CD4-positive, alpha-beta memory T cell (primary cell): Measurements from ENCODE around the gene CLPTM1L. TPM values are rescaled to one million over a fixed set of nuclear protein-coding genes. Genes with fewer than 3 reads are reported as not detected.

Source experiments
- CTCF ChIA-PET: fragments of 350-600 bp; sonication (Branson Sonifier 250); formaldehyde crosslinking; loops from one replicate; lab custom pipeline; 2021; ENCODE audit warnings: inconsistent platforms; ENCODE audit not compliant: partially characterized antibody; lab: Charles Lee
- POLR2A ChIA-PET: fragments of 350-600 bp; sonication (Branson Sonifier 250); formaldehyde crosslinking; loops from one replicate; lab custom pipeline; 2021; ENCODE audit not compliant: partially characterized antibody; lab: Charles Lee
- DNase-seq, 5 donors: peaks; one replicate each; pipeline versions ENCODE4 v3.0.0 to v3.0.0-alpha.2; 2020 to 2022; ENCODE audit warnings: mixed read lengths in 1 of 5
- H3K27ac ChIP-seq: one replicate; pipeline ENCODE4 v1.7.0; 2013; ENCODE audit warnings: low read depth, low read length
- H3K27me3 ChIP-seq: 2 replicates; pipeline ENCODE4 v1.7.0; 2013; ENCODE audit warnings: mild to moderate bottlenecking, low read length, moderate library complexity; ENCODE audit not compliant: insufficient read depth
- H3K36me3 ChIP-seq: 2 replicates; pipeline ENCODE4 v1.7.0; 2013; ENCODE audit warnings: mild to moderate bottlenecking, low read length, moderate library complexity; ENCODE audit not compliant: insufficient read depth
- H3K4me1 ChIP-seq: 2 replicates; pipeline ENCODE4 v1.7.0; 2013; ENCODE audit warnings: mild to moderate bottlenecking, low read length, moderate library complexity; ENCODE audit not compliant: insufficient read depth
- H3K4me3 ChIP-seq, 2 donors: one replicate each; pipeline ENCODE4 v1.7.0; 2013; ENCODE audit warnings: low read length in 2 of 2, mild to moderate bottlenecking in 1 of 2
- H3K9me3 ChIP-seq, 2 donors: one replicate each; pipeline ENCODE4 v1.7.0; 2013; ENCODE audit warnings: low read length in 2 of 2, control low read depth in 1 of 2; ENCODE audit not compliant: control insufficient read depth in 1 of 2
- H3K27ac Mint-ChIP-seq, 7 donors: one replicate each; pipeline ENCODE4 v1.8.0; 2020 to 2021; ENCODE audit warnings: mixed read lengths in 7 of 7, mild to moderate bottlenecking in 6 of 7, inconsistent platforms in 3 of 7, moderate library complexity in 3 of 7
- H3K27me3 Mint-ChIP-seq, 2 donors: one replicate each; pipeline ENCODE4 v1.8.0; 2020 to 2021; ENCODE audit warnings: mixed read lengths in 2 of 2
- H3K36me3 Mint-ChIP-seq, 2 donors: one replicate each; pipeline ENCODE4 v1.8.0; 2020 to 2021; ENCODE audit warnings: mixed read lengths in 2 of 2, inconsistent platforms in 1 of 2, mild to moderate bottlenecking in 1 of 2
- H3K4me1 Mint-ChIP-seq, 4 donors: one replicate each; pipeline ENCODE4 v1.8.0; 2020 to 2021; ENCODE audit warnings: mixed read lengths in 4 of 4, mild to moderate bottlenecking in 1 of 4
- H3K4me3 Mint-ChIP-seq, 8 donors: one replicate each; pipeline ENCODE4 v1.8.0; 2020 to 2021; ENCODE audit warnings: mixed read lengths in 8 of 8, mild to moderate bottlenecking in 7 of 8, moderate library complexity in 6 of 8, inconsistent platforms in 3 of 8
- H3K9me3 Mint-ChIP-seq, 8 donors: one replicate each; pipeline ENCODE4 v1.8.0; 2020 to 2021; ENCODE audit warnings: mixed read lengths in 8 of 8, mild to moderate bottlenecking in 5 of 8, inconsistent platforms in 3 of 8, moderate library complexity in 1 of 8
- intact Hi-C: fragments of 100-400 bp; cut with micrococcal nuclease; formaldehyde crosslinking; loops from one replicate; pipeline ENCODE4 v1.15.1; 2023
- polyA plus RNA-seq, 2 donors: library from polyadenylated mRNA; unstranded; fragments of 300-500 nt; fragmentation: Illumina TruSeq; gene quantifications; one replicate each; pipeline ENCODE4 v1.2.3, GENCODE V29; 2021
- total RNA-seq, 2 experiments: library from RNA; stranded (reverse); gene quantifications; one replicate each; pipeline ENCODE4 v1.2.3, GENCODE V29; 2021

Gene CLPTM1L
- total and polyA plus RNA-seq, 4 experiments from 2014 or later = 34.1 to 87.4 (median 72.6) TPM

- Histone ChIP-seq H3K4me1 (peaks cover 10% of the 10 kb centered on the region), H3K27me3 (no peaks in the 10 kb centered on the region), H3K36me3 (no peaks in the 10 kb centered on the region), H3K9me3 (no peaks in the 10 kb centered on the region), H3K4me3 (no peak overlapping the region), H3K27ac (no peak overlapping the region)
- peaks cover 0 to 1% of the 10 kb centered on the region in 2 donors for H3K27me3 Mint-ChIP-seq
- POLR2A ChIA-PET = interaction anchor here (0.9 to 1.3 kb wide), 2 partner anchors 35 to 156 kb away, joined by 3 to 5 read pairs; partner anchors contain the start of gene CLPTM1L
- CTCF ChIA-PET = interaction anchor here (0.6 to 3.6 kb wide), 23 partner anchors 9 to 263 kb away, joined by 3 to 38 read pairs (median 4); no protein-coding TSS in a partner anchor
- DNase-seq = peak; percentile 58 to 72 (median 61)
- H3K9me3 Mint-ChIP-seq = peaks cover 0 to 3% (median 0%) of the 10 kb centered on the region in 8 donors
- peak overlapping the region; percentile 70 to 83 (median 79) for H3K4me3 Mint-ChIP-seq
- intact Hi-C loops = loop anchor here (1.0 kb wide), 2 partner anchors 261 to 265 kb away; no protein-coding TSS in a partner anchor
- peak overlapping the region in 6 of 7 donors; percentile 53 to 87 (median 68) for H3K27ac Mint-ChIP-seq
- H3K4me1 Mint-ChIP-seq = peaks cover 6 to 23% (median 13%) of the 10 kb centered on the region in 4 donors
- no peaks in the 10 kb centered on the region for H3K36me3 Mint-ChIP-seq
Observed at GRCh38 chr5:1380011-1380817, 35.3 kb upstream of the CLPTM1L start.

- Histone ChIP-seq H3K4me1 (peaks cover 8% of the 10 kb centered on the region), H3K4me3 (no peak overlapping the region), H3K36me3 (no peaks in the 10 kb centered on the region), H3K27ac (no peak overlapping the region), H3K27me3 (no peaks in the 10 kb centered on the region), H3K9me3 (no peaks in the 10 kb centered on the region)
- Mint-ChIP-seq H3K4me1 (peaks cover 7 to 20% (median 10%) of the 10 kb centered on the region in 4 donors), H3K27me3 (peaks cover 0 to 1% of the 10 kb centered on the region in 2 donors), H3K36me3 (no peaks in the 10 kb centered on the region), H3K9me3 (peaks cover 0 to 3% (median 0%) of the 10 kb centered on the region in 8 donors), H3K4me3 (peak overlapping the region in 1 of 8 donors; percentile 52), H3K27ac (peak overlapping the region in 1 of 7 donors; percentile 11)
- ChIA-PET POLR2A (no interaction called here), CTCF (interaction anchor here (0.6 to 3.6 kb wide), 14 partner anchors 8 to 265 kb away, joined by 3 to 38 read pairs (median 5); no protein-coding TSS in a partner anchor)
- intact Hi-C loops = no loop called here
- no peak for DNase-seq
Observed at GRCh38 chr5:1378866-1379659, 34.2 kb upstream of the CLPTM1L start.

GRCh38 chr5:1378096-1378495 lies 33.2 kb upstream of the CLPTM1L start:
- H3K9me3 Mint-ChIP-seq = peaks cover 0 to 3% (median 0%) of the 10 kb centered on the region in 8 donors
- peaks cover 7 to 20% (median 10%) of the 10 kb centered on the region in 4 donors for H3K4me1 Mint-ChIP-seq
- CTCF ChIA-PET = interaction anchor here (2.2 to 3.6 kb wide), 2 partner anchors 18 to 266 kb away, joined by 6 to 38 read pairs; no protein-coding TSS in a partner anchor
- H3K27me3 Mint-ChIP-seq = peaks cover 0 to 1% of the 10 kb centered on the region in 2 donors
- DNase-seq = no peak
- POLR2A ChIA-PET = no interaction called here
- H3K27ac Mint-ChIP-seq = no peak overlapping the region
- Histone ChIP-seq H3K27me3 (no peaks in the 10 kb centered on the region), H3K9me3 (no peaks in the 10 kb centered on the region), H3K27ac (no peak overlapping the region), H3K4me3 (no peak overlapping the region), H3K4me1 (peaks cover 8% of the 10 kb centered on the region), H3K36me3 (no peaks in the 10 kb centered on the region)
- no peak overlapping the region for H3K4me3 Mint-ChIP-seq
- intact Hi-C loops = no loop called here
- H3K36me3 Mint-ChIP-seq = no peaks in the 10 kb centered on the region

GRCh38 chr5:1376981-1377380 lies 32.1 kb upstream of the CLPTM1L start:
- H3K4me3 Mint-ChIP-seq = no peak overlapping the region
- ChIA-PET POLR2A (no interaction called here), CTCF (no interaction called here)
- peaks cover 7 to 20% (median 10%) of the 10 kb centered on the region in 4 donors for H3K4me1 Mint-ChIP-seq
- no peaks in the 10 kb centered on the region for H3K36me3 Mint-ChIP-seq
- intact Hi-C loops = no loop called here
- no peak overlapping the region for H3K27ac Mint-ChIP-seq
- H3K27ac ChIP-seq = no peak overlapping the region
- H3K27me3 ChIP-seq = no peaks in the 10 kb centered on the region
- H3K9me3 Mint-ChIP-seq = peaks cover 0 to 3% (median 0%) of the 10 kb centered on the region in 8 donors
- H3K36me3 ChIP-seq = no peaks in the 10 kb centered on the region
- no peaks in the 10 kb centered on the region for H3K9me3 ChIP-seq
- no peak for DNase-seq
- peaks cover 8% of the 10 kb centered on the region for H3K4me1 ChIP-seq
- H3K4me3 ChIP-seq = no peak overlapping the region
- peaks cover 0 to 1% of the 10 kb centered on the region in 2 donors for H3K27me3 Mint-ChIP-seq

DNA sequence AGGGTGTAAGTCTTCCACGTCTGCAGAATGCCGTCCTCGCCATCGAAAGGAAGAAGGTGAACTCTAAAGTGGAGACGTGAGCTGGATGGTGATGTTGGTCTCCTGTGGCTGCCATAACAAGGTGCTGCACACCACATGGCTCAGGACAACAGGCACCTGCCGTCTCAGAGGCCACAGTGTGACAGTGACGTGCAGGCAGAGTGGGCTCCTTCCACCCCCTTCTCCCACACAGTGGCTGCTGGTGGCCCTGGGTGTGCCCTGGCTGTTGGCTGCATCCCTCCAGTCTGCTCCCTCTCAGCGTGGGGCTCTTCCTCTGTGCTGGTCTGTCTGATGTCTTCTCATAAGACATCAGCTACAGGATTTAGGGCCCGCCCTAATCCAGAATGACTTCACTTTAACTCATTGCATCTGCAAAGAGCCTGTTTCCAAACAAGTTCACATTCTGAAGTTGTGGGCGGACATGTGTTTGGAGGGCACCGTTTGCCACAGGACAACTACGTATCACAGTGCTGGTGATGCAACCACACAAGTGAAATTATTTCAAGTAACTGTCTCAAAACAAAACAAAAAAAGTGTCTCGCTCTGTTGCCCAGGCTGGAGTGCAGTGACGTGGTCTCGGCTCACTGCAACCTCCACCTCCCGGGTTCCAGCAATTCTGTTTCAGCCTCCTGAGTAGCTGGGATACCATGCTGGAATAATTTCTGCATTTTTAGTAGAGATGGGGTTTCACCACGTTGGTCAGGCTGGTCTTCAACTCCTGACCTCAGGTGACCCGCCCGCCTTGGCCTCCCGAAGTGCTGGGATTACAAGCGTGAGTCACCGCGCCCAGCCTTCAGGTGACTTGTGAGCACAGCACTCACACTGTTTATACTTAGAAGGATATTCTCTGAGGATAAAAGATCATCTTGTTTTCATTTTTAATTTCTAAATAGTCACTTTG lies 31.2 kb upstream of the CLPTM1L start:
- H3K27me3 ChIP-seq = no peaks in the 10 kb centered on the region
- H3K9me3 Mint-ChIP-seq = no peaks in the 10 kb centered on the region
- H3K36me3 Mint-ChIP-seq = no peaks in the 10 kb centered on the region
- H3K4me3 Mint-ChIP-seq = no peak overlapping the region
- no peaks in the 10 kb centered on the region for H3K36me3 ChIP-seq
- intact Hi-C loops = no loop called here
- POLR2A ChIA-PET = interaction anchor here (2.9 kb wide), 1 partner anchor 9 kb away, joined by 13 read pairs; no protein-coding TSS in a partner anchor
- no peak overlapping the region for H3K27ac Mint-ChIP-seq
- no peak overlapping the region for H3K27ac ChIP-seq
- no peak for DNase-seq
- peaks cover 0 to 1% of the 10 kb centered on the region in 2 donors for H3K27me3 Mint-ChIP-seq
- CTCF ChIA-PET = no interaction called here
- H3K4me1 ChIP-seq = peaks cover 8% of the 10 kb centered on the region
- H3K4me1 Mint-ChIP-seq = peaks cover 2 to 14% (median 6%) of the 10 kb centered on the region in 4 donors
- H3K4me3 ChIP-seq = no peak overlapping the region
- H3K9me3 ChIP-seq = no peaks in the 10 kb centered on the region

- no peaks in the 10 kb centered on the region for H3K9me3 ChIP-seq
- no peaks in the 10 kb centered on the region for H3K36me3 ChIP-seq
- CTCF ChIA-PET = no interaction called here
- H3K4me3 ChIP-seq = no peak overlapping the region
- no peaks in the 10 kb centered on the region for H3K27me3 ChIP-seq
- Mint-ChIP-seq H3K27me3 (peaks cover 0 to 1% of the 10 kb centered on the region in 2 donors), H3K4me3 (no peak overlapping the region), H3K9me3 (peaks cover 0 to under 1% (median 0%) of the 10 kb centered on the region in 8 donors), H3K27ac (no peak overlapping the region), H3K36me3 (no peaks in the 10 kb centered on the region), H3K4me1 (peaks cover 0 to 4% (median 0%) of the 10 kb centered on the region in 4 donors)
- intact Hi-C loops = no loop called here
- POLR2A ChIA-PET = interaction anchor here (2.9 kb wide), 1 partner anchor 11 kb away, joined by 13 read pairs; no protein-coding TSS in a partner anchor
- H3K4me1 ChIP-seq = no peaks in the 10 kb centered on the region
- DNase-seq = no peak
- no peak overlapping the region for H3K27ac ChIP-seq
Observed at GRCh38 chr5:1374679-1375055, 29.8 kb upstream of the CLPTM1L start.
